GM12878 (cell line): ENCODE measurements around the gene TOM1L2. TPM values are rescaled to one million over a fixed set of nuclear protein-coding genes. Genes with fewer than 3 reads are reported as not detected.

Experiments
- ATAC-seq: fragments of 200-7000 bp; cut with Tn5 transposase; 3 replicates; pipeline ENCODE4 v1.9.1; 2020; ENCODE audit warnings: mild to moderate bottlenecking, moderate library complexity
- BruUV-seq: library from RNA; stranded (reverse); fragments of 400-500 nt; replicated peaks from 2 replicates; lab custom pipeline; 2021; lab: Mats Ljungman, UMichigan
- CTCF ChIA-PET: fragments of 300-600 bp; sonication (Branson Sonifier 250); formaldehyde crosslinking; extraction: SDS; loops from one replicate; lab custom pipeline; 2021; ENCODE audit warnings: inconsistent platforms; lab: Yijun Ruan, JAX
- POLR2A ChIA-PET: fragments of 350-600 bp; formaldehyde crosslinking; extraction: SDS; loops from one replicate; lab custom pipeline; 2021; ENCODE audit warnings: inconsistent platforms; lab: Charles Lee
- RAD21 ChIA-PET: fragments of 300-600 bp; sonication (Branson Sonifier 250); formaldehyde crosslinking; loops from one replicate; lab custom pipeline; 2023; ENCODE audit warnings: antibody characterized with exemption; ENCODE audit not compliant: unreplicated experiment; lab: Charles Lee
- SMC1A ChIA-PET: fragments of 300-600 bp; sonication (Branson Sonifier 250); formaldehyde crosslinking; loops from one replicate; lab custom pipeline; 2023; ENCODE audit not compliant: unreplicated experiment, uncharacterized antibody; lab: Charles Lee
- DNase-seq: peaks from one replicate; pipeline ENCODE4 v3.0.0-alpha.2; 2011; ENCODE audit warnings: low read depth, low spot score
- FAIRE-seq: peaks from 3 replicates; lab custom pipeline; 2011; peaks lifted over from hg19 to GRCh38; lab: Jason Lieb, UNC
- H2AFZ ChIP-seq: 2 replicates; pipeline ENCODE4 v1.6.0; 2011; ENCODE audit warnings: low read depth, low read length, control low read depth; ENCODE audit not compliant: control insufficient read depth
- H3K27ac ChIP-seq: 2 replicates; pipeline ENCODE4 v1.5.1; 2011; ENCODE audit warnings: control low read depth; ENCODE audit not compliant: control insufficient read depth, insufficient read depth
- H3K27me3 ChIP-seq, 2 experiments: replicated peaks in 1 of 2; 2 replicates each; pipeline versions ENCODE4 v1.6.0 to v1.6.1; 2011; ENCODE audit warnings: low read length in 1 of 2; ENCODE audit not compliant: control insufficient read depth in 2 of 2, insufficient read depth in 2 of 2
- H3K36me3 ChIP-seq, 2 experiments: 2 replicates each; pipeline ENCODE4 v1.5.1; 2011; ENCODE audit warnings: low read length in 1 of 2; ENCODE audit not compliant: control insufficient read depth in 2 of 2, insufficient read depth in 2 of 2
- H3K4me1 ChIP-seq: 2 replicates; pipeline ENCODE4 v1.6.1; 2011; ENCODE audit warnings: mild to moderate bottlenecking, low read length, moderate library complexity, mixed read lengths; ENCODE audit not compliant: control insufficient read depth, insufficient read depth
- H3K4me2 ChIP-seq: 2 replicates; pipeline ENCODE4 v1.6.0; 2011; ENCODE audit warnings: control low read depth; ENCODE audit not compliant: control insufficient read depth, insufficient read depth
- H3K4me3 ChIP-seq: fragments of 200-600 bp; sonication (generic); 2 replicates; pipeline ENCODE4 v1.5.1; 2016
- H3K79me2 ChIP-seq: 2 replicates; pipeline ENCODE4 v1.6.0; 2011; ENCODE audit warnings: low read length; ENCODE audit not compliant: control insufficient read depth, insufficient read depth
- H3K9ac ChIP-seq: 2 replicates; pipeline ENCODE4 v1.8.0; 2011; ENCODE audit warnings: low read length, control low read depth, mixed read lengths; ENCODE audit not compliant: control insufficient read depth, insufficient read depth
- H3K9me3 ChIP-seq: replicated peaks from 3 replicates; pipeline ENCODE4 v1.5.1; 2011; ENCODE audit warnings: mild to moderate bottlenecking, low read length; ENCODE audit not compliant: control insufficient read depth, insufficient read depth
- H4K20me1 ChIP-seq: 2 replicates; pipeline ENCODE4 v1.6.0; 2011; ENCODE audit not compliant: control insufficient read depth, insufficient read depth
- ATF7 ChIP-seq: fragments of 450-650 bp; IDR thresholded peaks from 2 replicates; pipeline ENCODE4 v1.6.1; 2016; ENCODE audit warnings: low read depth, mild to moderate bottlenecking
- BHLHE40 ChIP-seq, 2 experiments: fragments of 450-650 bp in 1 of 2; IDR thresholded peaks; 2 replicates each; pipeline ENCODE4 v1.6.1; 2011 to 2017; ENCODE audit warnings: low read depth in 2 of 2, borderline replicate concordance in 1 of 2, improper control_type of control experiment in 1 of 2, low read length in 1 of 2, mild to moderate bottlenecking in 1 of 2
- EP300 ChIP-seq, 2 experiments: fragments of 150-350 bp in 1 of 2; IDR thresholded peaks; 2 replicates each; pipeline ENCODE4 v1.6.1; 2011 to 2012; ENCODE audit warnings: low read depth in 2 of 2, low read length in 2 of 2, borderline replicate concordance in 1 of 2, improper control_type of control experiment in 1 of 2, inconsistent platforms in 1 of 2; ENCODE audit not compliant: control insufficient read depth in 1 of 2
- JUND ChIP-seq: IDR thresholded peaks from 2 replicates; pipeline ENCODE4 v1.6.1; 2012; ENCODE audit warnings: low read depth, mild to moderate bottlenecking, low read length, improper control_type of control experiment, moderate library complexity
- MEF2B ChIP-seq: fragments of 450-650 bp; IDR thresholded peaks from 2 replicates; pipeline ENCODE4 v1.6.1; 2018; ENCODE audit warnings: mild to moderate bottlenecking, moderate library complexity; ENCODE audit not compliant: partially characterized antibody, poor library complexity, severe bottlenecking
- PAX5 ChIP-seq: IDR thresholded peaks from 2 replicates; pipeline ENCODE4 v1.6.1; 2011; ENCODE audit warnings: low read depth, low read length, borderline replicate concordance
- SMARCA5 ChIP-seq: fragments of 450-650 bp; IDR thresholded peaks from 2 replicates; pipeline ENCODE4 v1.6.1; 2017; ENCODE audit warnings: mild to moderate bottlenecking
- SUPT20H ChIP-seq: IDR thresholded peaks from 2 replicates; pipeline ENCODE4 v1.6.1; 2011; ENCODE audit warnings: low read depth, mild to moderate bottlenecking, low read length, moderate library complexity, borderline replicate concordance; ENCODE audit not compliant: control insufficient read depth
- WRNIP1 ChIP-seq: IDR thresholded peaks from 2 replicates; pipeline ENCODE4 v1.6.1; 2011; ENCODE audit warnings: low read depth, low read length, improper control_type of control experiment, borderline replicate concordance
- ZBTB11 ChIP-seq: fragments of 450-650 bp; formaldehyde crosslinking; IDR thresholded peaks from 2 replicates; pipeline ENCODE4 v1.5.0; 2022; ENCODE audit warnings: mild to moderate bottlenecking, missing genetic modification characterization
- WGBS: methylation state at CpG from one replicate; pipeline ENCODE4 v1.1.6; 2016; ENCODE audit warnings: low lambda C conversion rate; ENCODE audit not compliant: insufficient replicate concordance, insufficient coverage; ENCODE audit errors: missing lambda C conversion rate; 5-methylcytosine and 5-hydroxymethylcytosine counted together
- in situ Hi-C: fragments of 300-500 bp; cut with MboI; formaldehyde crosslinking; loops from 9 replicates; pipeline ENCODE4 v1.14.3; 2018; ENCODE audit warnings: mixed read lengths
- intact Hi-C: fragments of 100-400 bp; cut with micrococcal nuclease; formaldehyde crosslinking; loops from one replicate; pipeline ENCODE4 v1.14.2; 2022; ENCODE audit not compliant: unreplicated experiment
- polyA plus RNA-seq, 11 experiments: library from polyadenylated mRNA; depleted of rRNA in 4 of 11; unstranded in 6 of 11; stranded (reverse) in 5 of 11; fragments of >200 nt; fragmentation: Nextera tagmentation in 4 of 11; fragmentation: Illumina TruSeq in 1 of 11; extraction: Ambion mirVana in 4 of 11; extraction: Trizol in 1 of 11; gene quantifications; 1 replicate in 1 of 11; 2 replicates in 10 of 11; pipeline versions ENCODE4 v1.2.1 to v1.2.3, GENCODE V29; 2011 to 2016; ENCODE audit warnings: inconsistent platforms in 2 of 11, missing spikeins in 2 of 11, low read depth in 1 of 11
- total RNA-seq, 4 experiments: library from RNA; depleted of rRNA in 3 of 4; stranded (reverse); fragments of >200 nt in 3 of 4; fragmentation: Illumina TruSeq in 1 of 4; extraction: Trizol in 1 of 4; gene quantifications; 2 replicates each; pipeline versions ENCODE4 v1.2.1 to v1.2.3, GENCODE V29; 2013 to 2021
- TF ChIP-seq, protein P1 (sequence below): fragments of 450-650 bp; formaldehyde crosslinking; IDR thresholded peaks from 2 replicates; pipeline ENCODE4 v1.4.0; 2022; ENCODE audit warnings: mild to moderate bottlenecking, moderate library complexity

Gene TOM1L2
- total and polyA plus RNA-seq, 10 of the 15 experiments (the other 5 are each of a cell fraction or from before 2014, with no cell fraction given) = 0.19 to 19.2 (median 8.1) TPM

DNA sequence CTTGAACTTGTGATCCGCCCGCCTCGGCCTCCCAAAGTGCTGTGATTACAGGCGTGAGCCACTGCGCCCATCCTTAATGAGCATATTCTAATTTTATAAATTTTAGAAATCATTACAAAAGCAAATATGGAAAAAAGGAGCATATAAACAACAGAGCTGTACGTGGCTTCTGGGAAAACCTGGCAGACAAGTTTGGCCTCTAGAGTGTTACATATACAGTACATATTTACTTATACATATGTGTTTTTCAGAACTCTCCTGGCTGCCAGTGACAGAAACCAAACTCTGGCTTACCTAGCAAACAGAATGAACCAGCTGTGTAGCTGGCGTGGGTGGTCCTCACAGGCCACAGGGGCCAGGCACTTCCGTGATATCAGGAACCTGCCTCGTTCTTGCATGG, 10.6 kb upstream of the TOM1L2 start:
- RAD21 ChIA-PET = no interaction called here

More for the DNA sequence above, 10.6 kb upstream of the TOM1L2 start:
- in situ Hi-C loops = no loop called here
- CTCF ChIA-PET = interaction anchor here (1.2 kb wide), 1 partner anchor 12 kb away, joined by 3 read pairs; no protein-coding TSS in a partner anchor
- no peak overlapping the region for H3K9ac ChIP-seq
- TF ChIP-seq PAX5 (no peak), SMARCA5 (no peak), ATF7 (no peak), SUPT20H (no peak), EP300 (IDR thresholded peaks at IDR 0.05; ENCODE audit: borderline replicate concordance in 1 of 2, control insufficient read depth in 1 of 2, low read depth in 2 of 2, low read length in 2 of 2) (no peak), JUND (no peak), ZBTB11 (CRISPR knock-in tag) (no peak), MEF2B (no peak), WRNIP1 (no peak), BHLHE40 (IDR thresholded peaks at IDR 0.05; ENCODE audit: borderline replicate concordance in 1 of 2, low read depth in 2 of 2, low read length in 1 of 2) (no peak)
- TF ChIP-seq, protein P1, sequence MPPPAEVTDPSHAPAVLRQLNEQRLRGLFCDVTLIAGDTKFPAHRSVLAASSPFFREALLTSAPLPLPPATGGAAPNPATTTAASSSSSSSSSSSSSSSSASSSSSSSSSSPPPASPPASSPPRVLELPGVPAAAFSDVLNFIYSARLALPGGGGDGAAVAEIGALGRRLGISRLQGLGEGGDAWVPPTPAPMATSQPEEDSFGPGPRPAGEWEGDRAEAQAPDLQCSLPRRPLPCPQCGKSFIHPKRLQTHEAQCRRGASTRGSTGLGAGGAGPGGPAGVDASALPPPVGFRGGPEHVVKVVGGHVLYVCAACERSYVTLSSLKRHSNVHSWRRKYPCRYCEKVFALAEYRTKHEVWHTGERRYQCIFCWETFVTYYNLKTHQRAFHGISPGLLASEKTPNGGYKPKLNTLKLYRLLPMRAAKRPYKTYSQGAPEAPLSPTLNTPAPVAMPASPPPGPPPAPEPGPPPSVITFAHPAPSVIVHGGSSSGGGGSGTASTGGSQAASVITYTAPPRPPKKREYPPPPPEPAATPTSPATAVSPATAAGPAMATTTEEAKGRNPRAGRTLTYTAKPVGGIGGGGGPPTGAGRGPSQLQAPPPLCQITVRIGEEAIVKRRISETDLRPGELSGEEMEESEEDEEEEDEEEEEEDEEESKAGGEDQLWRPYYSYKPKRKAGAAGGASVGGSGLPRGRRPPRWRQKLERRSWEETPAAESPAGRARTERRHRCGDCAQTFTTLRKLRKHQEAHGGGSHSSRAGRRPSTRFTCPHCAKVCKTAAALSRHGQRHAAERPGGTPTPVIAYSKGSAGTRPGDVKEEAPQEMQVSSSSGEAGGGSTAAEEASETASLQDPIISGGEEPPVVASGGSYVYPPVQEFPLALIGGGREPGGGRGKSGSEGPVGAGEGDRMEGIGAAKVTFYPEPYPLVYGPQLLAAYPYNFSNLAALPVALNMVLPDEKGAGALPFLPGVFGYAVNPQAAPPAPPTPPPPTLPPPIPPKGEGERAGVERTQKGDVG (CRISPR knock-in tag) = no peak
- TF ChIP-seq, all 136 proteins: peak for 0
- no peak overlapping the region for H3K4me2 ChIP-seq
- DNase-seq (no peak), ATAC-seq (no peak), FAIRE-seq (no peak)
- H2AFZ ChIP-seq = no peak overlapping the region
- 77% methylated on average over 9 of the region's 9 CpGs for WGBS
- no peaks in the 10 kb centered on the region for H4K20me1 ChIP-seq
- no peaks in the 10 kb centered on the region for H3K9me3 ChIP-seq
- no TSS peak for BruUV-seq
- intact Hi-C loops = no loop called here
- H3K4me1 ChIP-seq = no peaks in the 10 kb centered on the region; the same call in 1 of the 2 replicates
- H3K79me2 ChIP-seq = no peaks in the 10 kb centered on the region
- ChIA-PET POLR2A (interaction anchor here (0.9 to 1.3 kb wide), 2 partner anchors 8 to 33 kb away, joined by 3 to 4 read pairs; no protein-coding TSS in a partner anchor), SMC1A (interaction anchor here (0.6 to 1.2 kb wide), 3 partner anchors 17 to 64 kb away, joined by 3 to 4 read pairs (median 3); no protein-coding TSS in a partner anchor)
- H3K27ac ChIP-seq = no peak overlapping the region
- no peak overlapping the region for H3K4me3 ChIP-seq
- H3K27me3 ChIP-seq = no peaks in the 10 kb centered on the region
- H3K36me3 ChIP-seq = no peaks in the 10 kb centered on the region
